Stimulated activated naive CD8-positive, alpha-beta T cell treated with anti-CD3 and anti-CD28 coated beads, Interleukin-15, Interleukin-2, amounts not matched to agents 100 U/mL and 50 U/mL, for 24 hours (primary cell): Measurements from ENCODE around the gene DCUN1D3.

Experiments
- ATAC-seq: fragments of 150-1000 bp; cut with Tn5 transposase; one replicate; pipeline ENCODE4 v1.10.0; 2021
- DNase-seq: peaks from one replicate; pipeline ENCODE4 v3.0.0; 2021

The DCUN1D3 gene

GRCh38 chr16:20918486-20919239, 18.5 kb upstream of the DCUN1D3 start:
- DNase-seq: no peak
- no peak for ATAC-seq

- DNase-seq (no peak), ATAC-seq (no peak)
These were observed 16.8 kb upstream of the DCUN1D3 start for GRCh38 chr16:20916942-20917341.

GRCh38 chr16:20916289-20916688, 16.1 kb upstream of the DCUN1D3 start:
- ATAC-seq (no peak), DNase-seq (no peak)

GRCh38 chr16:20911361-20911760, 11.2 kb upstream of the DCUN1D3 start:
- ATAC-seq (peak; percentile 38), DNase-seq (no peak)

- no peak for DNase-seq
- peak; percentile 80 for ATAC-seq
These were observed 10.7 kb upstream of the DCUN1D3 start for GRCh38 chr16:20910781-20911321.

GRCh38 chr16:20906341-20907255, 6.4 kb upstream of the DCUN1D3 start:
- DNase-seq (no peak), ATAC-seq (no peak)

- ATAC-seq (no peak), DNase-seq (no peak)
These were observed 5.4 kb upstream of the DCUN1D3 start for GRCh38 chr16:20905576-20905975.

GRCh38 chr16:20904507-20905081, 4.4 kb upstream of the DCUN1D3 start:
- no peak for DNase-seq
- ATAC-seq: no peak

- DNase-seq: no peak
- no peak for ATAC-seq
These were observed 3.8 kb upstream of the DCUN1D3 start for GRCh38 chr16:20903899-20904506.

GRCh38 chr16:20903116-20903898, 3.1 kb upstream of the DCUN1D3 start:
- no peak for DNase-seq
- ATAC-seq: no peak

GRCh38 chr16:20902426-20902825, 2.3 kb upstream of the DCUN1D3 start:
- DNase-seq (no peak), ATAC-seq (no peak)

- ATAC-seq (no peak), DNase-seq (peak; percentile 33)
These were observed 1.4 kb upstream of the DCUN1D3 start for GRCh38 chr16:20901436-20902112.

- DNase-seq (no peak), ATAC-seq (no peak)
These were observed 894 bp upstream of the DCUN1D3 start for GRCh38 chr16:20901068-20901435.

GRCh38 chr16:20899477-20900298, 470 bp downstream of the DCUN1D3 start:
- ATAC-seq (no peak), DNase-seq (no peak)

GRCh38 chr16:20899071-20899470, 1.1 kb downstream of the DCUN1D3 start:
- no peak for ATAC-seq
- DNase-seq: no peak

GRCh38 chr16:20897922-20898321, 2.2 kb downstream of the DCUN1D3 start:
- ATAC-seq (no peak), DNase-seq (no peak)

- DNase-seq: no peak
- no peak for ATAC-seq
These were observed 2.8 kb downstream of the DCUN1D3 start for GRCh38 chr16:20897253-20897897.

- ATAC-seq: no peak
These were observed 5.8 kb downstream of the DCUN1D3 start for GRCh38 chr16:20894388-20894787.

GRCh38 chr16:20889625-20890275, 10.4 kb downstream of the DCUN1D3 start:
- DNase-seq (no peak), ATAC-seq (no peak)

More at GRCh38 chr16:20894388-20894787, 5.8 kb downstream of the DCUN1D3 start:
- no peak for DNase-seq
